ENCODE results near the gene PPP1R12C.
"Not testable (repeated sequence)": the region's sequence is repeated elsewhere in the genome, so short reads cannot be mapped to it uniquely, and the experiment has no call there.

The PPP1R12C gene

GRCh38 chr19:55109527-55110291 is 7.7 kb downstream of the PPP1R12C start:
- no peak for DNase-seq

DNA sequence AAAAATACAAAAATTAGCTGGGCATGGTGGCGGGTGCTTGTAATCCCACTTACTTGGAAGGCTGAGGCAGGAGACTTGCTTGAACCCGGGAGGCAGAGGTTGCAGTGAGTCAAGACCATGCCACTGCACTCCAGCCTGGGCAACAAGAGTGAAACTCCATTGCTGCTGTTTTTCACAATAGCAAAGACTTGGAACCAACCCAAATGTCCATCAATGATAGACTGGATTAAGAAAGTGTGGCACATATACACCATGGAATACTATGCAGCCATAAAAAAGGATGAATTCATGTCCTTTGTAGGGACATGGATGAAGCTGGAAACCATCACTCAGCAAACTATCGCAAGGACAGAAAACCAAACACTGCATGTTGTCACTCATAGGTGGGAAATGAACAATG is 10.2 kb downstream of the PPP1R12C start:
- not testable (repeated sequence) for DNase-seq

GRCh38 chr19:55106591-55106990 is 10.8 kb downstream of the PPP1R12C start:
- no peak for DNase-seq

- DNase-seq: no peak
Measured at GRCh38 chr19:55105237-55105636, 12.2 kb downstream of the PPP1R12C start.

GRCh38 chr19:55103190-55103589 is 14.2 kb downstream of the PPP1R12C start:
- no peak for DNase-seq

DNA sequence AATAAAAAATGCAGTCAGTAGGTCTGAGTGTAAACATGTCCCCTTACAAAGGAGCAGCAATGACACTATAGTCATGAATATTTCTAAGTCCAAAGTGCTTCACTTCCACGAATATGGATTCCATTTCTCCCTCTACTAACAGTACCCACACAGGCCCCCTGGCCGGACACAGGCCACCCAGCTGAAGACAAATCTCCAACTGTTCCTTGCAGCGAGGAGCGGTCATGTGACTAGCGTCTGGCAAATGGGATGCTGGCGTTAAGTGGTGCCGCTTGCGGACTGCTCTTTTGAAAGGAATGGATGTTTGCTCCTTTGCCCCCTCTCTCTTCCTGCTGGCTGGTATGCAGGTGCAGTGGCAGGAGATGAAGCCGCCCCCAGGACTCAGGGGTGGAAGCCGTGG is 16.2 kb downstream of the PPP1R12C start:
- DNase-seq: no peak

DNA sequence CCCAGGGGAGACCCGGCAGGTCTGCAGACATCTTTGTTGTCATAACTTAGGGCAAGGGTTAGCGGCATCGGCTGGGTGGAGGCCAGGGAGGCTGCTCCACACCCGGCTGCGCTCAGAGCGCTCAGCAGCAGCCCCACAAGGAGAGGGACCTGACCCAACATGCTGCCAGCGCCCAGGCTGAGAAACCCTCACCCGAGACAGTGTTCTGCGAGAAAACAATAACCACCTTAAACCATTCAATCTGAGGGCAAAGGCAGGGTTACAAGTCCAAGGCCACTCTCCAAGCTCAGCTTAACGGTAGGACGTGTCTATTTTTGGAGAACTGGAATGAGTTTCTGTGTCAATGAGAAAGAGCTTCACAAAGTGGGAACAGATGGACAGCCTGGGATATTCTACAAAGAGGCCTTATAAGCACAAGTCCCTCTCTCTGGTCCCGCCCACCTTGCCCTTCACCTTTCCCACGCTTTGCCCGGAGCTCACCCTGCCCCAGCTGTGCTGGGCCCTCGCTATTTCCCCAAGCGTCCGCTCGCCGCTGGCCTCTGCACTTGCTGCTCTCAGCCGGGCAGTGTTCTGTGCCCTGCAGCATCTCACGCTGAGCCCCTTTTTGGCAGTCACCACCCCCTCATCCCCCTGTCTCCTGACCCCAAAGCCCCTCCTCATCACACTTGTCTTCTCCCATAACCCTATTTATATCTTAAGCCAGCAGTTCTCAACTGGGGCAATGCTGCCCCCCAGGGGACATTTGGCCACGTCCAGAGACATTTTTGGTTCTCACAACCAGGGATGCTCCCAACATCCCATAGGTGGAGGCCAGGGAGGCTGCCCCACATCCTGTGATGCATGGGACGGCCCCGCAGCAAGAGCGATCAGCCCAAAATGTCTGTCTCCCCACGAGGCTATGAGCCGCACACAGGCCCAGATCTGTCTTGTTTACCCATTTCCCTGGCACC is 17.6 kb downstream of the PPP1R12C start:
- DNase-seq: no peak

GRCh38 chr19:55098716-55099556 is 18.5 kb downstream of the PPP1R12C start:
- no peak for DNase-seq

- no peak for DNase-seq
Measured at GRCh38 chr19:55097864-55098715, 19.3 kb downstream of the PPP1R12C start.

GRCh38 chr19:55096061-55096701 is 21.3 kb downstream of the PPP1R12C start:
- no peak for DNase-seq

- DNase-seq: no peak
Measured at GRCh38 chr19:55095260-55096060, 22.0 kb downstream of the PPP1R12C start.

DNA sequence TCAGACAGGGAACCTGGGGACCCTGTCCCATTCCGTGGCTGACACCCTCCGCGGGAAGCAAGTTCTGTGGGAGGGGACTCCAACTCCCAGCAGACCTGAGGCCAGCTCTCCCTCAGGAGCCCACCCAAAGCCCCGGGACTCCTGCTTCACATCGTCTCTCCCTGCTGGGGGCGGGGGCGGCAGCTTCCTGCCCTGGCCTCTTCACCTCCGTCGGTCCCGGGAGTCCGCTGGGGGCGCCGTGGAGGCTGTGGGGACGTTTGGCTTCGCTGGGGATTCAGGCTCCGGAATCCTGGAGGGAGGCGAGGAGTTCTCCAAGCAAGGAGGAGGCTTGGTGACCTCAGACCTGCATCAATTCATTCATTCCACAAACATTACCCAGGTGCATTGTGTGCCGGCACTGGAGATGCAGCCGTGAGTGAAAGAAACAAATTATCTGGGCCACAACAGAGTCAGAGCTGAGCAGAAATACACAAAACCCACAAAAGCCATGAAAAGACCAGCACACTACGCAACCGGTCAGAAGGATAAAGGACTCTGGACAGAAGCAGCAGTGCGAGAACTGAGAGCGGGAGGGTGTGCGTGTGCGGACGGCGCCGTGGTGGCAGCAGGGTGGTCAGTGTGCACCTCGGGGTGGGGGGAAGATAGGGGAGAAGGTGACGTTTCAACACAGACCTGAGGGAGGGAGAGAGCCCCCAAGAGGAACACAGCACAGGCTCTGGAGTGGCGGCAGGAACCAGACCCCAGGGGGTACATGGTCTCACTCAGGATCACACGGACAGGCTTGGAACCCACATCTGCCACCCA is 22.8 kb downstream of the PPP1R12C start:
- no peak for DNase-seq

- no peak for DNase-seq
Measured at GRCh38 chr19:55092423-55093318, 24.8 kb downstream of the PPP1R12C start.

DNA sequence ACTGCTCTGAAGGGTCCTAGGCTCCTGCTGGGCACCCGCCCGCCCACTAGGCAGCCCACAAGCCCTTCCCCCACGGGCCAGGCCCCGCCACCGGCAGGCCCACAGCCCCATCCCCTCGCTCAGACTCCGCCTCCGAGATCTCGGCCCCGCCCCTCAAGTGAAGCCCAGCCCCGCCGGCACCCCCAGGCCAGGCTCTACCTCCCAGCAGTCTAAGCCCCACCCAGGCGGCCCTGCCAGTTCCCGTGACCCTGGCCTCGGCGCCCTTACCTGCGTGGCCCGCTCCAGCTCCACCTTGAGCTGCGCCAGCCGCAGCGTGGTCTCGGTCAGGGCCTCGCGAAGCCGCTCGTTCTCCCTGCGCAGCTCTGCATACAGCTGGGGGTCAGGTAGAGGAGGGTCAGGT is 25.5 kb downstream of the PPP1R12C start:
- no peak for DNase-seq

DNA sequence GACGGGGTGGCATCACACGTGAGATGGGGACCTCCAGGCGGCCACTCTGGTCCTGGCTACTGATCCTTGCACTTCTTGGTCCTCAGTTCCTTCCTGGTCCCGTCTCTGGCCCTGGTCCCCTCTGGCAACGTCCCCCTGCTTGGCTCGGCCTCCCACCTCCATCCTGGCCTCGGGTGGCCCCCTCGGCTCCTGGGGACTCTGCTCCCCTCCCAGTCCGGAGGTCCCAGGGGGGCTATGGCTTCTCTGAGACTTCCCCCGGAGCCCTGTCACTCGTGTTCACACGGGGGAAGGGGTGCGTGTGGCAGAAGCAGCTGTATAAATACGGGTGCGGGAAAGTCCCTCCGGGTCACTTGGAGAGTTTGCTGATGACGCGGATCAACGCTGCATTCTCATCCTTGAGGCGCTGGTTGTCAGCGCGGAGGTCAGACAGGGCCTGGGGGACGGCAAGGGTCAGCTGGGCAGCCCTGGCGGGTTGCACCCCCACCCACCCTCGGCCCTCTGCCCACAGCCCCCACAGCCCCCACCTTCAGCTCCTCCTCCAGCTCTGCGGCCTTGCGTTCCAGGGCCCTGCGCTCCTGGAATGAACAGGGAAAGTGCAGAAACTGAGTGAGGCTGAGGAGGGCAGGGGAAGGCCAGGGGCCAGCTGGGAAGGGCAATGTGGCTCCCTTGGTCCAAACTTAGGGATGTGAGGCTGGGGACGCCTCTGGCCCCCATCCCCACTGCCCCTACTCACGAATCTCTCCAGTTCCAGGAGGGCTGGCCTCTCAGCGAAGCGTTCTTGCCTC is 26.1 kb downstream of the PPP1R12C start:
- DNase-seq: no peak

- DNase-seq: no peak
Measured at GRCh38 chr19:55090564-55090963, 26.9 kb downstream of the PPP1R12C start.

- no peak for DNase-seq
Measured at GRCh38 chr19:55089342-55089944, 28.0 kb downstream of the PPP1R12C start.

All from activated gamma-delta T cell (primary cell).